Upper lobe of left lung (tissue), 6 donors: ENCODE results near the gene C4orf50. TPM values are rescaled to one million over a fixed set of nuclear protein-coding genes. Genes with fewer than 3 reads are reported as not detected.

Experiments
- ATAC-seq, 2 donors: fragments of 200-7000 bp; cut with Tn5 transposase; one replicate each; pipeline ENCODE4 v1.9.1; 2022; ENCODE audit warnings: mild to moderate bottlenecking in 2 of 2, moderate library complexity in 2 of 2; ENCODE audit not compliant: low FRiP score in 2 of 2
- DNase-seq, 2 donors: peaks; one replicate each; pipeline ENCODE4 v3.0.0-alpha.2; 2019 to 2020
- H3K27ac ChIP-seq, 4 donors: fragments of 200-600 bp; sonication (generic); one replicate each; pipeline ENCODE4 v1.5.1; 2016 to 2019
- H3K27me3 ChIP-seq, 4 donors: fragments of 200-600 bp; sonication (generic); one replicate each; pipeline ENCODE4 v1.5.1; 2017 to 2019
- H3K36me3 ChIP-seq, 4 donors: fragments of 200-600 bp; sonication (generic); one replicate each; pipeline ENCODE4 v1.5.1; 2016 to 2019
- H3K4me1 ChIP-seq, 4 donors: fragments of 200-600 bp; sonication (generic); one replicate each; pipeline ENCODE4 v1.5.1; 2018 to 2019
- H3K4me3 ChIP-seq, 4 donors: fragments of 200-600 bp; sonication (generic); one replicate each; pipeline ENCODE4 v1.5.1; 2017 to 2019; ENCODE audit warnings: mild to moderate bottlenecking in 2 of 4, moderate library complexity in 1 of 4
- H3K9me3 ChIP-seq, 4 donors: fragments of 200-600 bp; sonication (generic); one replicate each; pipeline ENCODE4 v1.5.1; 2018 to 2019
- CTCF ChIP-seq, 6 experiments: fragments of 450-650 bp in 4 of 6; fragments of 200-600 bp in 2 of 6; sonication (generic) in 2 of 6; IDR thresholded peaks; one replicate each; pipeline ENCODE4 v1.5.1; 2016 to 2019; ENCODE audit warnings: antibody characterized with exemption in 6 of 6
- EP300 ChIP-seq, 4 donors: sonication (generic); formaldehyde crosslinking; IDR thresholded peaks; one replicate each; pipeline ENCODE4 v1.5.1; 2017; ENCODE audit warnings: antibody characterized with exemption in 4 of 4, control low read depth in 2 of 4
- POLR2A ChIP-seq, 4 donors: fragments of 450-650 bp; IDR thresholded peaks; one replicate each; pipeline ENCODE4 v1.5.1; 2016 to 2017; ENCODE audit warnings: antibody characterized with exemption in 4 of 4, mild to moderate bottlenecking in 2 of 4
- POLR2AphosphoS5 ChIP-seq, 2 donors: sonication (generic); formaldehyde crosslinking; IDR thresholded peaks; one replicate each; pipeline ENCODE4 v1.5.1; 2017; ENCODE audit warnings: antibody characterized with exemption in 2 of 2
- WGBS, 2 donors: methylation state at CpG; one replicate each; pipeline ENCODE4 v1.1.5; 2017 to 2018; 5-methylcytosine and 5-hydroxymethylcytosine counted together
- total RNA-seq, 6 donors: library from RNA; depleted of rRNA in 4 of 6; stranded (reverse); fragments of >200 nt in 4 of 6; gene quantifications; one replicate each; pipeline versions ENCODE4 v1.1.0 to v1.2.1, GENCODE V29; 2016 to 2021
- donor health status: DM: no; HTN: no; CAD: no; lungs with moderate emphysema.
- donor health status: DM: no; HTN: yes; CAD: no; lungs with severe emphysema.

C4orf50 gene
- total RNA-seq, 6 donors from 2014 or later, result 0.03 to 1.3 (median 0.65) TPM

GRCh38 chr4:6013564-6013963 lies 4.7 kb downstream of the C4orf50 start:
- H3K36me3 ChIP-seq, result no peaks in the 10 kb centered on the region
- 83 to 84% methylated on average over 11 to 12 of the region's 12 CpGs for WGBS, 2 donors
- H3K9me3 ChIP-seq, result no peaks in the 10 kb centered on the region
- no peak overlapping the region for H3K27ac ChIP-seq
- no peak overlapping the region for H3K4me3 ChIP-seq
- no peak for DNase-seq
- no peak for ATAC-seq
- no peaks in the 10 kb centered on the region for H3K27me3 ChIP-seq
- peaks cover 0 to 6% (median 2%) of the 10 kb centered on the region in 4 donors for H3K4me1 ChIP-seq
- TF ChIP-seq POLR2A (IDR thresholded peaks at IDR 0.05) (no peak), EP300 (IDR thresholded peaks at IDR 0.05) (no peak), POLR2AphosphoS5 (IDR thresholded peaks at IDR 0.05) (no peak), CTCF (IDR thresholded peaks at IDR 0.05) (no peak)

- Histone ChIP-seq H3K9me3 (no peaks in the 10 kb centered on the region), H3K4me1 (peaks cover 0 to 8% (median 3%) of the 10 kb centered on the region in 4 donors), H3K27me3 (peaks cover 0 to 6% (median 0%) of the 10 kb centered on the region in 4 donors), H3K27ac (no peak overlapping the region), H3K4me3 (no peak overlapping the region), H3K36me3 (no peaks in the 10 kb centered on the region)
- WGBS, 2 donors, result 65 to 66% methylated on average over 5 of the region's 5 CpGs
- no peak for ATAC-seq
- TF ChIP-seq POLR2A (IDR thresholded peaks at IDR 0.05) (no peak), CTCF (IDR thresholded peaks at IDR 0.05) (no peak), POLR2AphosphoS5 (IDR thresholded peaks at IDR 0.05) (no peak), EP300 (IDR thresholded peaks at IDR 0.05) (no peak)
- no peak for DNase-seq
These were observed 6.0 kb downstream of the C4orf50 start for GRCh38 chr4:6012200-6012599.

GRCh38 chr4:6011686-6012085 lies 6.5 kb downstream of the C4orf50 start:
- peaks cover 0 to 6% (median 0%) of the 10 kb centered on the region in 4 donors for H3K27me3 ChIP-seq
- DNase-seq, result peak in 1 of 2 donors; percentile 81
- peaks cover 0 to 8% (median 3%) of the 10 kb centered on the region in 4 donors for H3K4me1 ChIP-seq
- ATAC-seq, result peak in 1 of 2 donors; percentile 11
- no peaks in the 10 kb centered on the region for H3K9me3 ChIP-seq
- H3K36me3 ChIP-seq, result no peaks in the 10 kb centered on the region
- TF ChIP-seq POLR2A (IDR thresholded peaks at IDR 0.05), result no peak
- TF ChIP-seq EP300 (IDR thresholded peaks at IDR 0.05), result no peak
- TF ChIP-seq POLR2AphosphoS5 (IDR thresholded peaks at IDR 0.05), result no peak
- no peak for TF ChIP-seq CTCF (IDR thresholded peaks at IDR 0.05)
- no peak overlapping the region for H3K27ac ChIP-seq
- no peak overlapping the region for H3K4me3 ChIP-seq
- 7 to 9% methylated on average over 4 to 7 of the region's 8 CpGs for WGBS, 2 donors

- Histone ChIP-seq H3K4me3 (no peak overlapping the region), H3K27me3 (peaks cover 0 to 6% (median 0%) of the 10 kb centered on the region in 4 donors), H3K4me1 (peaks cover 0 to 8% (median 3%) of the 10 kb centered on the region in 4 donors), H3K9me3 (no peaks in the 10 kb centered on the region), H3K36me3 (no peaks in the 10 kb centered on the region), H3K27ac (no peak overlapping the region)
- ATAC-seq (no peak), DNase-seq (no peak)
- TF ChIP-seq POLR2AphosphoS5 (IDR thresholded peaks at IDR 0.05) (no peak), POLR2A (IDR thresholded peaks at IDR 0.05) (no peak), CTCF (IDR thresholded peaks at IDR 0.05) (no peak), EP300 (IDR thresholded peaks at IDR 0.05) (no peak)
- WGBS, 2 donors, result 42 to 46% methylated on average over 11 of the region's 12 CpGs
These were observed 7.0 kb downstream of the C4orf50 start for GRCh38 chr4:6011271-6011671.

- WGBS, 2 donors, result 76 to 82% methylated on average over 3 of the region's 3 CpGs
- ATAC-seq, result no peak
- H3K27ac ChIP-seq, result no peak overlapping the region
- no peaks in the 10 kb centered on the region for H3K36me3 ChIP-seq
- DNase-seq, result no peak
- H3K27me3 ChIP-seq, result peaks cover 0 to 6% (median 0%) of the 10 kb centered on the region in 4 donors
- peaks cover 0 to 8% (median 3%) of the 10 kb centered on the region in 4 donors for H3K4me1 ChIP-seq
- H3K4me3 ChIP-seq, result no peak overlapping the region
- no peaks in the 10 kb centered on the region for H3K9me3 ChIP-seq
- no peak for TF ChIP-seq EP300 (IDR thresholded peaks at IDR 0.05)
- no peak for TF ChIP-seq CTCF (IDR thresholded peaks at IDR 0.05)
- no peak for TF ChIP-seq POLR2AphosphoS5 (IDR thresholded peaks at IDR 0.05)
- TF ChIP-seq POLR2A (IDR thresholded peaks at IDR 0.05), result no peak
These were observed 7.4 kb downstream of the C4orf50 start for GRCh38 chr4:6010789-6011188.
